Small intestine (tissue), 7 donors: ENCODE measurements around the gene MRC2. TPM values are rescaled to one million over a fixed set of nuclear protein-coding genes. Genes with fewer than 3 reads are reported as not detected.

Experiments used
- DNase-seq, 2 donors: peaks; one replicate each; pipeline versions ENCODE4 v3.0.0 to v3.0.0-alpha.2; 2013
- FAIRE-seq: peaks from 2 replicates; lab custom pipeline; 2012; peaks lifted over from hg19 to GRCh38; lab: Jason Lieb, UNC
- H3K27ac ChIP-seq, 3 donors: one replicate each; pipeline ENCODE4 v1.5.1; 2013; ENCODE audit warnings: low read length in 2 of 3, mild to moderate bottlenecking in 2 of 3, control low read depth in 1 of 3, inconsistent platforms in 1 of 3, low read depth in 1 of 3, moderate library complexity in 1 of 3
- H3K27me3 ChIP-seq, 3 donors: one replicate each; pipeline ENCODE4 v1.6.1; 2013; ENCODE audit warnings: low read length in 3 of 3, inconsistent platforms in 1 of 3; ENCODE audit not compliant: control insufficient read depth in 3 of 3, insufficient read depth in 3 of 3
- H3K36me3 ChIP-seq, 3 donors: one replicate each; pipeline ENCODE4 v1.6.1; 2013; ENCODE audit warnings: low read length in 3 of 3, inconsistent platforms in 1 of 3, low read depth in 1 of 3, mild to moderate bottlenecking in 1 of 3, moderate library complexity in 1 of 3; ENCODE audit not compliant: control insufficient read depth in 3 of 3, insufficient read depth in 2 of 3
- H3K4me1 ChIP-seq, 3 donors: one replicate each; pipeline ENCODE4 v1.6.1; 2013; ENCODE audit warnings: low read length in 2 of 3, inconsistent platforms in 1 of 3, low read depth in 1 of 3, mild to moderate bottlenecking in 1 of 3, moderate library complexity in 1 of 3; ENCODE audit not compliant: control insufficient read depth in 3 of 3, insufficient read depth in 2 of 3
- H3K4me3 ChIP-seq, 3 donors: one replicate each; pipeline ENCODE4 v1.5.1; 2013; ENCODE audit warnings: low read length in 3 of 3, control low read depth in 1 of 3, inconsistent platforms in 1 of 3, low read depth in 1 of 3, mild to moderate bottlenecking in 1 of 3, moderate library complexity in 1 of 3
- H3K9me3 ChIP-seq, 2 donors: one replicate each; pipeline ENCODE4 v1.6.1; 2013; ENCODE audit warnings: low read depth in 1 of 2, low read length in 1 of 2; ENCODE audit not compliant: control insufficient read depth in 2 of 2, insufficient read depth in 1 of 2
- WGBS, 3 donors: extraction: QIAGEN DNeasy Blood & Tissue Kit; methylation state at CpG; one replicate each; pipeline ENCODE4 v1.1.7; 2013; 5-methylcytosine and 5-hydroxymethylcytosine counted together
- polyA plus RNA-seq, 4 donors: library from polyadenylated mRNA; stranded (reverse) in 3 of 4; unstranded in 1 of 4; fragments of 200-250 nt in 3 of 4; fragments of 120-200 nt in 1 of 4; gene quantifications; one replicate each; pipeline versions ENCODE4 v1.2.1 to v1.2.3, GENCODE V29; 2013
- donor health status: healthy with polysubstance abuse.
- donor health status: control.
- donor health status: control.
- donor health status: Bipolar disorder and iron deficiency.
- donor health status: healthy.

Gene MRC2
- polyA plus RNA-seq, 4 donors = 0.67 to 11.6 (median 4.5) TPM

DNA sequence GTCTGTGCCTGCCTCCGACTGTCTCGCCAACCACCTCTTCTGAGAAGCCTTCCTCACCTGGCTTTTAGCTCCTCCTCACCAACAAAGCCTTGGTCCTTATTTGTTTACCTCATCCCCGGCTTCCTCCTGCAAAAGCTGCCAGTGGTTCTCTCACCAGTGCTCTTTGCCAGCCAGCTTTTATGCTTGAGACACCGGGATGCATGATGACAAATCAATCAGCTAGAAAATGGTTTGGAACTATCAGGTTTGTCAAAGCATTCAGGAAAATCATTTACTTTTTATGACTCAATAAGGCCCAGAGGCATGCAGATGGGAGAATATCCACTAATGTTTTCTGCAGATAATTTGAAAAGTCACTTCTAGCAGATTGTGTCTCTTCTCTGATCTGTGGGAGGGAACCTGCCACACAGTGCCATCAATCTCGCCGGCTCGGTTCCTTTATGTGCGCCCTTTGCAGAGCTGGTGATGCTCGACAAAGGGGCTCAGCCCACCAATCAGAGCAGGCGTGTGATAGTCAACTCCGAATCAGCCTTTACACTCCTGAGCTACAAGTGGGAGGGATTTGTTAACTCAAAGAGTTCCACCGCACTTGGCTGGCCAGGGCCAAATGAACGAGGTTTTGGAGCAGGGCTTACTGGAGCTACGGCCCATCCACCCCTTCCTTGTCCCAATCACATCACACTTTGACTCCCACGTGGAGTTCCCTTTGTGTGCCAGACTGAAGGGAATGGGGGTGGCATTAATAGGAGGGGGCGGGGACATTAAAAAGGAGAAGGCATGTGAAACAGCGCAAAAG lies 85.8 kb downstream of the MRC2 start:
- DNase-seq (no peak), FAIRE-seq (no peak)
- whole genome bisulfite sequencing, 3 donors = 71 to 80% (median 78%) methylated on average over 17 of the region's 17 CpGs
- no peaks in the 10 kb centered on the region for H3K4me1 ChIP-seq
- no peak overlapping the region for H3K27ac ChIP-seq
- H3K36me3 ChIP-seq = no peaks in the 10 kb centered on the region
- H3K9me3 ChIP-seq = peaks cover 0 to 8% of the 10 kb centered on the region in 2 donors
- H3K27me3 ChIP-seq = peaks cover 0 to 3% (median 0%) of the 10 kb centered on the region in 3 donors
- no peak overlapping the region for H3K4me3 ChIP-seq

DNA sequence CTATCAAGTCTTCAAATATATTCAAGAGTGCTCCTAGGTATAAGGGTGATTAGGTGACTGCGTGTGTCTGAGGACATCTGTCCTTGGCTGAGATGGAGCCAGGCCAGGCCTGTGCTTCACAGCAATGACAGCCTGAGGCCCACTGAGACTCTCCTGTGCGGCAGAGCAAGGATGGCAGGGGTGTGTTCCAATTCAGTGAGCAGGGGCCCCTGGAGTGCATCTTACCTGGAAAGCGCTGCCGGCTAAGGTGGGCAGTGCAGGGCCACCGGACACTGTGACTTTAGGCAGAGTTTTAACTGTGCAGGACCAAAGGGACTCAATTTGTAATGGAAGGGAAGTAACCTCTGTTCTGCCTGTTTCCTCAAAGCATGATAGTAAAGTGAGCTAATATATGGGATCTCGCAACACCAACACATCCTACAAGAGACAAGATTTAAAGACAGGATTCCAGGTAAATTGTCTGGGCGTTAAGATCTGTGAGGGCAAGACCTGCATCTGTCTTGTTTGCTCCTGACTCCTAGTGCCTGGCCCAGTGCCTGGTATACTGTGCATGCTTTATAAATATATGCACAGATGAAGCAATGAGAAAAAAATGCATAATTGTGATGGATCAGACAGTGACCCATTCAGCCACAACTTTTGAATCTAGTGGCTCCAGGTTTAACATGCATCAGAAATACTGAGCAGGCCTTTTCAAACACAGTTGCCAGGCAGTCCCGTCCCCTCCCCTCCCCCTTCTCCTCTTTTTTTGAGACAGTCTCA lies 86.7 kb downstream of the MRC2 start:
- FAIRE-seq (no peak), DNase-seq (no peak)

DNA sequence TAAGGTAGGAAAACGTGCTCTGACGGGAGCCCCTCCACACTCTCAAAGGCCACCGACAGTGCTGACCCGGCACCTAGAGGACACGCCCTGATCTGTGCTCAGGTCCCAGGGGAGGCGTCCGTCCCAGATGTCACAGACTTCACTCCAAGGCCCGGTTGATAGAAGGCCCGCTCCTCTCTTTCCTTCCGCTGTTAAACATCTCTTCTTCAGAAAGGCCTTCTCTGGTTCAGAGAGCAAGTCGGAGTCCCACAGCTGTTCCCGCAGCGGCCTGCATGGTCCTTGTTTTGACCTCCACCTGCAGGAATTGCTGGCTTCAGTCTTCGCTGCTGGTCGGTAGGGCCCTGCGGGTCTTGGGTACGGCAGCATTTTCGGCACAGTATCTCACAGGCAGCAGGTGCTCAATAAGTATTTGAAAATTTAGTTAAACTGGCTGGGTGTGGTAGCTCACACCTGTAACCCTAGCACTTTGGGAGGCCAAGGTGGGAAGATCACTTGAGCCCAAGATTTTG lies 88.5 kb downstream of the MRC2 start:
- no peak for FAIRE-seq

More for the DNA sequence above, 86.7 kb downstream of the MRC2 start:
- H3K4me3 ChIP-seq = no peak overlapping the region
- peaks cover 0 to 3% (median 0%) of the 10 kb centered on the region in 3 donors for H3K27me3 ChIP-seq
- H3K9me3 ChIP-seq = no peaks in the 10 kb centered on the region
- 87 to 91% (median 89%) methylated on average over 8 of the region's 8 CpGs for WGBS, 3 donors
- H3K36me3 ChIP-seq = no peaks in the 10 kb centered on the region
- no peaks in the 10 kb centered on the region for H3K4me1 ChIP-seq
- H3K27ac ChIP-seq = no peak overlapping the region

DNA sequence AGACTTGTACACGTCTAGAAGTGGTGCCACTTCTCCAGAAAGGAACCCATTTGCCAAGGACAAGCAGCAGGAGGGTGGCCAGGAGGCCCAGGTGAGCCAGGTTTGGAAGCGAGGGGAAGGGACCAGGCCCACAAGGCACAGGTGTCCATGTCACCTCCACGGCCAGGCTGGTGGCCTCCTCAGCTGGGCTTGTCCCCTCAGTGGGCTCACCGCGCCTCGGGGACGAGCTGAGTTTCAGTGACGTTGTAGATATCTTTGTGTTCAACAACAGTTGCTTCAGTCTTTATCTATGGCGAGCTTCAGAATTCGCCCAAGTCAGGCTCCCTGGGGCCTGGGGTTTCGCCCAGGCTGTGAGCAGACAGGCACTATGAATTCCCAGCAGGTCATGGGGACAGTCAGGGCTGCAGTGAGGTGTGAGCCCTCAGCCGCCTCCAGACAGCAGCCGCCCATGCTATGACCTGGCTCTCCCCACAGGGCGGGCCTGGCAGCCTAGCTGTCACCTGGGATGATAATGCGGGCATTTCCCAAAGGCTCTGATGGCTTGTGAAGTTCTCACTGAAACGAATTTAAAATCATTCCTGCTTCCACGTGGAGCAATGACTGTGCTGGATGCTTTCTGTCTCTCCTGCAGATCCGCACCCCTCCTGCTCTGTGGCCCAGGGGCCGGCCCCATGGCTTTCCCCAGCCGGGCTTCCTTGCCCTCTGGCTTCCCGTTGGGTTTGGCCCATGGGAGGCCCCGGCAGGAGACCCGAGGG lies 89.5 kb downstream of the MRC2 start:
- Histone ChIP-seq H3K36me3 (no peaks in the 10 kb centered on the region), H3K27me3 (no peaks in the 10 kb centered on the region), H3K27ac (no peak overlapping the region), H3K9me3 (no peaks in the 10 kb centered on the region), H3K4me3 (no peak overlapping the region), H3K4me1 (no peaks in the 10 kb centered on the region)
- DNase-seq = no peak
- 87 to 90% (median 90%) methylated on average over 23 of the region's 23 CpGs for WGBS, 3 donors
- no peak for FAIRE-seq

More for the DNA sequence above, 88.5 kb downstream of the MRC2 start:
- H3K27ac ChIP-seq = no peak overlapping the region
- no peaks in the 10 kb centered on the region for H3K9me3 ChIP-seq
- DNase-seq = no peak
- no peaks in the 10 kb centered on the region for H3K4me1 ChIP-seq
- 93 to 97% (median 95%) methylated on average over 18 of the region's 18 CpGs for WGBS, 3 donors
- no peaks in the 10 kb centered on the region for H3K36me3 ChIP-seq
- H3K27me3 ChIP-seq = no peaks in the 10 kb centered on the region
- no peak overlapping the region for H3K4me3 ChIP-seq

DNA sequence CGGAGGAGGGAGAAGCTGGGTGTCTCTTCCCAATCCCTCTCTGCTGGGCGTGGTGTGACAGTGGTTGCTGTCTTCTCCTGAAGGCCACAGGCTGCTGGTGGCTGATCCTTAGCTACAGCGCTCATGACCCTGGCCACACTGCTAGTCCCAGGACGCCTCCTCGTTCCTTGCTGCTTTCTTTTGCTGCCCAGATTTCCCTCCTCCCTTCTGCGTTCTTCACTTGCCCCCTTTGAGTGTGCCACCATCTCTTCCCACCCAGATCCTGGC lies 90.1 kb downstream of the MRC2 start:
- Histone ChIP-seq H3K4me3 (no peak overlapping the region), H3K27ac (no peak overlapping the region), H3K36me3 (no peaks in the 10 kb centered on the region), H3K27me3 (no peaks in the 10 kb centered on the region), H3K9me3 (no peaks in the 10 kb centered on the region), H3K4me1 (no peaks in the 10 kb centered on the region)
- WGBS, 3 donors = 85 to 96% (median 94%) methylated on average over 6 of the region's 6 CpGs
- DNase-seq (no peak), FAIRE-seq (no peak)

DNA sequence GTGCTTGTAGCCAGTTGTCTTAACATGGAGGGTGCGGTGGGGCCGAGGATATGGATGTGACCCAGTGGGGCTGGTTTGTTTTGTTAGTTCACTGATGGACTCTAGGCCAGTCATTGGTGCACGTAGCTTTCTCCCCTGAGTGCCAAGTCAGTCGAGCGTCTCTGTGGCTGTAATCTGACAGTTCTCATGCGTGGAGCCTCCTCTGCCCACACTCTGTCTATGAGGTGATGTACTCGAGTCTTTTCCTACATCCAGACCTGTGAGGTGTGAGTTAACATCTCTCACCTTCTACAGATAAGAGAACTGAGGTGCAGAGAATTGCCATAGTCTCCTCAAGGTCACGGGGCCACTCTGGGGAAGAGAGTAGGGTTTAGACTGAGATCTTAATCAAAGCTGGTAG lies 90.4 kb downstream of the MRC2 start:
- Histone ChIP-seq H3K36me3 (no peaks in the 10 kb centered on the region), H3K9me3 (no peaks in the 10 kb centered on the region), H3K27ac (no peak overlapping the region), H3K4me3 (no peak overlapping the region), H3K4me1 (no peaks in the 10 kb centered on the region), H3K27me3 (no peaks in the 10 kb centered on the region)
- 80 to 86% (median 84%) methylated on average over 8 of the region's 8 CpGs for WGBS, 3 donors
- no peak for FAIRE-seq
- DNase-seq = no peak

DNA sequence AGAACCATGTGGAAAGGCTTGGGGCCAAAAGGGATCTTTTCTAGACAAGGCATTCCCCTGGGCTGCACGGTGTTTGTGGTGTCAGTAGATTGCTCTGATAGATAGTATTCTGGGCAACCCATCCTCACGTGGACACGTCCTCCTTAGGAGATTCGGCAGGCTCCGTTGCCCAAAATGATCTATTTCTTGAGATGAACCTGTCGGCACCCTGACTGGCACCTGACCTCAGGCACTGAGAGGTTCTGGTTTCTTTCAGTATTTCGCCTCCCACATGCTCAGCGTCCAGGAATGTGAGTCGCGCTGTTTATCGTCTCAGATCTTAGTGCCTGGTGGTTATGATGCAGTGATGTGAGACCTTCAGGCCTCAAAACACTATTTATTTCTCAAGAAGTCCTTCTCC lies 91.0 kb downstream of the MRC2 start:
- no peaks in the 10 kb centered on the region for H3K9me3 ChIP-seq
- DNase-seq (no peak), FAIRE-seq (no peak)
- H3K36me3 ChIP-seq = no peaks in the 10 kb centered on the region
- H3K27me3 ChIP-seq = no peaks in the 10 kb centered on the region
- WGBS, 3 donors = 70 to 85% (median 79%) methylated on average over 11 of the region's 11 CpGs
- H3K4me1 ChIP-seq = no peaks in the 10 kb centered on the region
- no peak overlapping the region for H3K27ac ChIP-seq
- H3K4me3 ChIP-seq = no peak overlapping the region

DNA sequence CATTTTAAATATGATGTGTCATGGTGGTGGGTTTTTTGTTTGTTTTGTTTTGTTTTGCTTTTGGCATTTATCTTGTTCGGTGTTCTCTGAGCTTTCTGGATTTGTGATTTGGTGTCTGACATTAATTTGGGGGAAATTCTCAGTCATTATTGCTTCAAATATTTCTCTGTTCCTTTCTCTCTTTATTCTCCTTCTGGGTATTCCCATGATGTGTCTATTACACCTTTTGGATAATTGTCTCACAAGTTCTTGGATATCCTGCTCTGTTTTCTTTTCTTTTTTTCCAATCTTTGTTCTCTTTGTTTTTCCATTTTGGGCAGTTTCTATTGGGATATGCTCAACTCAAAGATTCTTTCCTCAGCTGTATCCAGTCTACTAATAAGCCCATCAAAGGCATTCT lies 92.1 kb downstream of the MRC2 start:
- Histone ChIP-seq H3K27ac (no peak overlapping the region), H3K9me3 (no peaks in the 10 kb centered on the region), H3K36me3 (no peaks in the 10 kb centered on the region), H3K4me1 (no peaks in the 10 kb centered on the region), H3K27me3 (no peaks in the 10 kb centered on the region), H3K4me3 (no peak overlapping the region)
- FAIRE-seq (no peak), DNase-seq (no peak)
- WGBS, 3 donors = 86 to 92% (median 89%) methylated on average over 1 of the region's 1 CpG
